Duodenal mucosa (tissue), 2 donors: ENCODE results near the gene CPVL.
"Not testable (repeated sequence)": the region's sequence is repeated elsewhere in the genome, so short reads cannot be mapped to it uniquely, and the experiment has no call there.

Source experiments
- H3K27ac ChIP-seq: one replicate; pipeline ENCODE4 v1.7.0; 2013; ENCODE audit warnings: low read depth, low read length
- H3K27me3 ChIP-seq, 2 donors: one replicate each; pipeline ENCODE4 v1.7.0; 2013; ENCODE audit warnings: low read length in 2 of 2, control low read depth in 1 of 2; ENCODE audit not compliant: insufficient read depth in 2 of 2, control insufficient read depth in 1 of 2
- H3K36me3 ChIP-seq, 2 donors: one replicate each; pipeline ENCODE4 v1.7.0; 2013; ENCODE audit warnings: low read length in 2 of 2, control low read depth in 1 of 2; ENCODE audit not compliant: insufficient read depth in 2 of 2, control insufficient read depth in 1 of 2
- H3K4me1 ChIP-seq, 2 donors: one replicate each; pipeline ENCODE4 v1.7.0; 2013; ENCODE audit warnings: low read length in 2 of 2, control low read depth in 1 of 2; ENCODE audit not compliant: insufficient read depth in 2 of 2, control insufficient read depth in 1 of 2
- H3K4me3 ChIP-seq, 2 donors: one replicate each; pipeline ENCODE4 v1.7.0; 2013; ENCODE audit warnings: low read length in 2 of 2, low read depth in 1 of 2
- H3K9ac ChIP-seq, 2 donors: one replicate each; pipeline ENCODE4 v1.7.0; 2013; ENCODE audit warnings: low read length in 2 of 2, low read depth in 1 of 2
- H3K9me3 ChIP-seq, 2 donors: one replicate each; pipeline ENCODE4 v1.7.0; 2013; ENCODE audit warnings: low read length in 2 of 2, control low read depth in 1 of 2; ENCODE audit not compliant: control insufficient read depth in 1 of 2

The CPVL gene

GRCh38 chr7:29126804-29127203 is 19.5 kb downstream of the CPVL start:
- H3K4me3 ChIP-seq, result no peak overlapping the region
- no peaks in the 10 kb centered on the region for H3K9me3 ChIP-seq
- no peak overlapping the region for H3K9ac ChIP-seq
- no peaks in the 10 kb centered on the region for H3K36me3 ChIP-seq
- no peaks in the 10 kb centered on the region for H3K27me3 ChIP-seq
- no peak overlapping the region for H3K27ac ChIP-seq
- peaks cover 0 to 6% of the 10 kb centered on the region in 2 donors for H3K4me1 ChIP-seq

GRCh38 chr7:29123626-29124190 is 22.6 kb downstream of the CPVL start:
- Histone ChIP-seq H3K36me3 (no peaks in the 10 kb centered on the region), H3K4me1 (peaks cover 0 to 6% of the 10 kb centered on the region in 2 donors), H3K27me3 (no peaks in the 10 kb centered on the region), H3K9me3 (no peaks in the 10 kb centered on the region), H3K27ac (no peak overlapping the region), H3K9ac (no peak overlapping the region), H3K4me3 (no peak overlapping the region)

GRCh38 chr7:29122759-29123158 is 23.6 kb downstream of the CPVL start:
- Histone ChIP-seq H3K36me3 (no peaks in the 10 kb centered on the region), H3K27ac (no peak overlapping the region), H3K9me3 (no peaks in the 10 kb centered on the region), H3K4me1 (peaks cover 0 to 6% of the 10 kb centered on the region in 2 donors), H3K27me3 (no peaks in the 10 kb centered on the region), H3K9ac (no peak overlapping the region), H3K4me3 (no peak overlapping the region)

GRCh38 chr7:29122081-29122480 is 24.3 kb downstream of the CPVL start:
- no peak overlapping the region for H3K27ac ChIP-seq
- no peaks in the 10 kb centered on the region for H3K9me3 ChIP-seq
- H3K27me3 ChIP-seq, result no peaks in the 10 kb centered on the region
- H3K36me3 ChIP-seq, result no peaks in the 10 kb centered on the region
- H3K9ac ChIP-seq, result no peak overlapping the region
- H3K4me1 ChIP-seq, result peaks cover 0 to under 1% of the 10 kb centered on the region in 2 donors
- no peak overlapping the region for H3K4me3 ChIP-seq

GRCh38 chr7:29120955-29121354 is 25.4 kb downstream of the CPVL start:
- Histone ChIP-seq H3K27ac (no peak overlapping the region), H3K4me1 (no peaks in the 10 kb centered on the region), H3K4me3 (no peak overlapping the region), H3K9me3 (no peaks in the 10 kb centered on the region), H3K9ac (no peak overlapping the region), H3K36me3 (no peaks in the 10 kb centered on the region), H3K27me3 (no peaks in the 10 kb centered on the region)

GRCh38 chr7:29119538-29119937 is 26.8 kb downstream of the CPVL start:
- H3K27ac ChIP-seq, result no peak overlapping the region
- no peaks in the 10 kb centered on the region for H3K4me1 ChIP-seq
- no peaks in the 10 kb centered on the region for H3K27me3 ChIP-seq
- no peaks in the 10 kb centered on the region for H3K9me3 ChIP-seq
- H3K9ac ChIP-seq, result no peak overlapping the region
- H3K36me3 ChIP-seq, result no peaks in the 10 kb centered on the region
- H3K4me3 ChIP-seq, result no peak overlapping the region

- Histone ChIP-seq H3K9me3 (no peaks in the 10 kb centered on the region), H3K4me3 (no peak overlapping the region), H3K4me1 (no peaks in the 10 kb centered on the region), H3K27ac (no peak overlapping the region), H3K36me3 (no peaks in the 10 kb centered on the region), H3K9ac (no peak overlapping the region), H3K27me3 (no peaks in the 10 kb centered on the region)
Observed at GRCh38 chr7:29116361-29117200, 29.8 kb downstream of the CPVL start.

GRCh38 chr7:29115753-29116152 is 30.6 kb downstream of the CPVL start:
- Histone ChIP-seq H3K27ac (no peak overlapping the region), H3K4me1 (no peaks in the 10 kb centered on the region)

GRCh38 chr7:29115130-29115687 is 31.1 kb downstream of the CPVL start:
- H3K36me3 ChIP-seq, result no peaks in the 10 kb centered on the region
- no peaks in the 10 kb centered on the region for H3K27me3 ChIP-seq
- no peak overlapping the region for H3K4me3 ChIP-seq
- no peak overlapping the region for H3K9ac ChIP-seq
- no peak overlapping the region for H3K27ac ChIP-seq
- no peaks in the 10 kb centered on the region for H3K9me3 ChIP-seq
- H3K4me1 ChIP-seq, result no peaks in the 10 kb centered on the region

More at GRCh38 chr7:29115753-29116152, 30.6 kb downstream of the CPVL start:
- Histone ChIP-seq H3K9me3 (no peaks in the 10 kb centered on the region), H3K4me3 (no peak overlapping the region), H3K9ac (no peak overlapping the region), H3K27me3 (no peaks in the 10 kb centered on the region), H3K36me3 (no peaks in the 10 kb centered on the region)

GRCh38 chr7:29114266-29114665 is 32.1 kb downstream of the CPVL start:
- H3K27ac ChIP-seq, H3K36me3 ChIP-seq, H3K9me3 ChIP-seq: not testable (repeated sequence)

More at GRCh38 chr7:29114266-29114665, 32.1 kb downstream of the CPVL start:
- H3K4me1 ChIP-seq, H3K4me3 ChIP-seq, H3K9ac ChIP-seq, H3K27me3 ChIP-seq: not testable (repeated sequence)
